Cerebellar nuclear complex (tissue), 1 donor: ENCODE measurements around the gene FOCAD.
A peak's percentile ranks its signal among the peaks of the same experiment; 100 is the strongest.

Source experiments
- DNase-seq, 2 experiments: peaks; one replicate each; lab custom pipeline; 2025; lab: John Stamatoyannopoulos, UW

FOCAD gene

DNA sequence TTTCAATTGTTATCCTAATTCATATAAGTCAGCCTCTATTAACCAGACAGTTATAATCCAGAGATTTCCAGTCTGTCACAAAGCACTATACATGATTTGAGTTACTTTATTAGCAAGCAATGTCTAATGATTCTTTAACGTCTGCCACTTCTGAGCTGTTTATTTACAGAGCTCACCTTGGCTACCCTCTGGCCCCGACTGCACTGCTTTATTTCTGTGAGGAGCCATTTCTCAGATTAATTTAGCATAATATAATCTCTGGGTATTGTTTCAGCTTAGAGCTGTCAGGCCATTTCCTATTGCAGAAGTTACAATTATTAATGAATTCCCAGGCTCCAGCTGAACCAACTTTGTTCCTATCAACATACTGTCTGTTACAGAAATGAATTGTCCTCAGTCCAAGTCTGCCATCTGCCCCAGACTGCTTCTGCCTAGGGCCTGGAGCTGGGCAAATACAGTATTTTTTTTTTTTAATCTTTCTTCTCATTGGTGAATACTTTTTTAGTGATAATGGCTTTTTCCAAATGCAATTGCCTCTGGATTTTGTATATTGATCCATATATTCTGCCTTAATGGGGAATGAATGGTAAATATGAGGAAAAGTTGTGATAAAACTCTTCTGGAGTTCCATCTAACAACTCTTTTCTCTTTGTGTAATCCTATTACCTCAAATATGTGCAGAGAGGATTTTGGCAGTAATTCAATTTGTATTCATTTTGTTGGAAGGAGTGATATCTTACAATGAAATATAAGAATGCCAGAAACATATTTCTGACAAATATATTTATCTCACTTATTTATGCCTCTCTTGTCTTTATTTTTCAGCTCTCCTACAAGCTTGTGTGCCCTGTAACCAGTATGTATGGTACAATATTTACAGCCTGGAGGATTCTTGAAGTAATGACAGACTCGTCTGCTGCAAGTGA is 104.7 kb downstream of the FOCAD start:
- peak in 1 of 2 experiments; percentile 14 for DNase-seq

GRCh38 chr9:20790721-20791120 is 106.7 kb downstream of the FOCAD start:
- no peak for DNase-seq

DNA sequence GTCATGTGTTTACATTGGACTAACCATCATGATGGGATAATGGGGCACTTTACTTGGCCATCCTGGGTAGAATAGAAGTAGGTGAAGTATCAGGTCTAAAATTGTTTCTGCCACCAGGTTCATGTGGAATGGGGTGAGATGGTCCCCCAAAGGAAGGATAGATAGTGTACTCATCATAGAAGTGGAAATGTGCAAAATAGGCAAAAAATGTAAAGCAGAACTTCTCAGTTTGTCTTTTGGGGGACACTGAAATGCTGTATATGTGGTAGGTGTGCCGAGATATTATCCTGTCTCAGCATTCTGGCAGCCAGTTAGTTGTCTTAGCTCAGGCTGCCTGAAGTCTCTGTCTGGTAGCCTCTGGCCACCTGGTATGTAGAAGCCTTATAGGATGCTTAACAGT is 107.6 kb downstream of the FOCAD start:
- no peak for DNase-seq

DNA sequence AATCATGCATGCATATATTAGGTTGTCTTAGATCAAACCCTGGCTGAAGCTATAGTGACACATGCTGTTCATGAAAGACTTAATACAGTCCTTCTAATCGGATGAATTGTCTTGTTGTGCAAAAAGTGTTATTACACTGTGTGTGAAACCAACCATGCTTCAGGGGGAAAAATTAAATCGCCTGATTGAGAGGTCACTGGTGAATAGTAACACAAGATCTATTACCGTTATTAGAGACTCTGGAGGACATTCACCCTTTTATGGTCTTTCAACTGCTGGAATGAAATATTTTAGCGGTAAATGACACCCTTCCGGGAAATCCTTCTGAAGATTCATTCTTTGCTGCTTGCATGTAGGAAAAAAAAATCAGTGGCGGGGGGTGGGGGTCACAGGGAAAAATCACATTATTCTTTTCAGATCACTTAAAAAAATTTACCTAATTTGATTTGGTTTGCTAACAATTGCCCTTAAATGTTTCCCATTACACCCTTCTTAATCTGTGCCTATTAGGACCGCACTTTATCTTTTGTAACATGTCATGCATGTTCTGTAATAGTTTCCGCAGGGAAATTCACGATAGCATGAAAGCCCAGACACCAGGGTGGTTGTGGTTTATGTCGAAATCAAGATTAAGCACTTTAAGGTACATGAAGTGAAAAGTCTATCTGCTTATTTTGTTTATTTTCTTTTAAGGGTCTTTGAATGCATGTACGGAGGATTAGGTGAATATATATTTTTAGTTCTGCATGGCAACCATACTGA is 120.6 kb downstream of the FOCAD start:
- DNase-seq = no peak

GRCh38 chr9:20805766-20806165 is 121.7 kb downstream of the FOCAD start:
- no peak for DNase-seq

GRCh38 chr9:20808002-20808401 is 123.9 kb downstream of the FOCAD start:
- DNase-seq = no peak

DNA sequence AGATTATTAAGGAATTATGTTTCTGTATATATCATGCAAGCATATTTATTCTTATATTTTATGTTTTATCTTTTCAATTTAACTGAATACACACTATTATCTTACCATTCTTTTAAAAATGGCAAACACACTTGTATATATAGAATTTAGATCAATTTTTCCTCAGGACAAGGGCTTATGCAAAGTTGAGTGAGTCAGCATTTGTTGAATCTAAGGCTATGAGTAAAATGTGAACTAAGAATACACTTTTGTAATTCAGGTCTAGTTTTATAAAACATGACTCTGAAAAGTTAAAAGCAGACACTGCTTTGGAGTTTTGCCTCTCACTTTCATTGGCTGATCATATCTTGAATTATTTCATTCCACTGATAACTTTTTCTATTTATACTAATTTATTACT is 127.8 kb downstream of the FOCAD start:
- DNase-seq = no peak

DNA sequence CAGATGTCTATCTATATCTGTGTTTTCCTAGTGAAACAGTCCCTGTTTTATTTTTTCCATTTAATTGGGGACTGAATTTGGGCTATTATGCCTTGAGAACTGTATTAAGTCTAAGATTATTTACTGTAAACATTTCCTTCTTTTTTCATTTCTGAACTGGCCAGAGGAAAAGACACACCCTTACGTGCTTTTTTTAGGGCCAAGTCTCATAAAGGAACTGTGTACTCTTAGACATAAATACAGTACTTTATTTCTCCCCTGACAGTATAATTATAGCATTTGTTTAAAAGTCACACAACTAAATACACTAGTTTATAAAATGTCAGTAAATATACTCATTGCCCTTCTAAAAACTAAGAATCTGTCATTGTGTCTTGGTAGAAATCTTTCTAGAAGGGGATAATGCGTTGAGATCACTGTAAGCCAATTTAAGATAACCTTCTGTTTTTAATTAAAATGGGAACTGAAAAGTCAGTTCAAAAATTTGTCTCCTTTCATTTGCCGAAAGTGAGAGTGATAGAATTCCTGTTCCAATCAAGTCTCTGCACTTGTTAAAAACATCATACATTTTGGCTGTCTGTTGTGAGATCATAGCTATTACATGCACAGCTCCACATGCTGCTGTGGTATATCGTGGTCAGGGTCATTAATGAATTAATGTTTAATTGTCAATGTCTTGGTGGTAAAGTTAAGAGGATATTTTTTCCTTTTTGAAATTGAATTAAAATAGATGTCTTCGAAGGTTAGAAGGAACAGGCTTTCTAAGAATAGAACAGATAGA is 132.1 kb downstream of the FOCAD start:
- no peak for DNase-seq

DNA sequence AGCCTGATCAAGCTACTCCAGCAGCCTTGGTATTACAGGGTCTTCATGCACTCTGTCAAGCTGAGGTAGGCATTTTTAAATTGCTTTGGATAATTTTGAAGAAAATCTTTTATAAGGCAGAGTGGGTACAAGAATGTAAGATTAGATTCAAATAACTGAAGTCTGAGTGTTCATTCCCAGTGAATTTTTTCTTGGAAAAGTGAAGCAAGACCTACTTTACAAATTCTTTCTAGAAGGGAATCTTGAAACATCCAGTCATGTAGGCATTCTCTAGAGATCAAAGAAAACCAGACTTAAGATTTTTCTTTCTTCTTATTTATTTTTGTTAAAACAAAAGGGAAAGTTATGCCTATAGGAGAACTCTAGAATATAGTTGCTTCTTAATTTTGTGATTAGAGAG is 139.0 kb downstream of the FOCAD start:
- DNase-seq = no peak

GRCh38 chr9:20831028-20831427 is 147.0 kb downstream of the FOCAD start:
- DNase-seq = no peak

- DNase-seq = no peak
Measured at GRCh38 chr9:20832775-20833174, 148.7 kb downstream of the FOCAD start.

GRCh38 chr9:20835377-20836286 is 151.6 kb downstream of the FOCAD start:
- no peak for DNase-seq

GRCh38 chr9:20837166-20837565 is 153.1 kb downstream of the FOCAD start:
- no peak for DNase-seq

GRCh38 chr9:20838218-20838617 is 154.2 kb downstream of the FOCAD start:
- DNase-seq = no peak

GRCh38 chr9:20844916-20845315 is 160.9 kb downstream of the FOCAD start:
- DNase-seq = no peak

DNA sequence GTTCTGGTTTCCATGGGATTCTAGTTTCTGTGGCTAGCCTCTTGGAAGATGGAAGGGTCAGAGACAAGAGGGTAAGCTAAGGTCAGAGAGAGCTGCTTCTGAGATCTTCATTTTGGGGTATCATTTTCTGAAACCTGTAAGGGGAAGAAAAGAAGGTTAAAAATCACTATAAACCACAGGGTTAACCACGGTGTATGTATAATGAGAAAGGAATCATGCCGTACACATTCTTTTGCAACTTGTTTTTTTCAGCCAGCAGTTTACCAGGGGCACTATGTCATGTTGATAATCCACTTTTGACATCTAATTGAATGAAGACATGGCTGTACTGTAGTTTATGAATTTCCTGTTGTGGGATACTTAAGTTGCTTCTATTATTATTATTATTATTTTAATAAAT is 164.4 kb downstream of the FOCAD start:
- DNase-seq = no peak

GRCh38 chr9:20853866-20854265 is 169.8 kb downstream of the FOCAD start:
- no peak for DNase-seq

DNA sequence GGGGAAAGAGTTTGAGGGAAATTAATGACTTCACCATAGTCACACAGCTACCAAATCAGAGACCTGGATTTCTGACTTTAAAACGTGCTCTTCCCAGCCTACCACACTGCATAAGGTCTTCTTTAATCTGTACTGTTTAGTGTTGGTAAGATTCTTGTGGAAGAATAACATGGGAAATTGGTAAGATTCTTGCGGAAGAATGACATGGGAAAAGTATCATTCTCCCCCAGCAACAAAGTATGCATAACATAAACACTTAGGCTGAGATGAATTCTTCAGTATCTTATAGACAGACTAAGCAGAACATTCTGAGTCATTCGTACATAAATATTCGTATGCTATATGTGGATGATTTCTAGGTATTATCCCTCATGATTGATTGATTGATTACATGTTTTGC is 170.4 kb downstream of the FOCAD start:
- no peak for DNase-seq

GRCh38 chr9:20863945-20864344 is 179.9 kb downstream of the FOCAD start:
- DNase-seq = no peak

GRCh38 chr9:20865347-20865746 is 181.3 kb downstream of the FOCAD start:
- no peak for DNase-seq

- DNase-seq = no peak
Measured at GRCh38 chr9:20870115-20870514, 186.1 kb downstream of the FOCAD start.
